Stomach (tissue), 9 donors: ENCODE results near the gene KIF6. TPM values are rescaled to one million over a fixed set of nuclear protein-coding genes. Genes with fewer than 3 reads are reported as not detected.
A peak's percentile ranks its signal among the peaks of the same experiment; 100 is the strongest.

Experiments used
- DNase-seq, 2 donors: peaks; one replicate each; pipeline versions ENCODE4 v3.0.0 to v3.0.0-alpha.2; 2013 to 2019
- H3K27ac ChIP-seq, 5 donors: fragments of 200-600 bp in 4 of 5; sonication (generic) in 4 of 5; one replicate each; pipeline ENCODE4 v1.5.1; 2013 to 2019; ENCODE audit warnings: mild to moderate bottlenecking in 1 of 5, moderate library complexity in 1 of 5
- H3K27me3 ChIP-seq, 3 donors: fragments of 200-600 bp; sonication (generic); one replicate each; pipeline ENCODE4 v1.5.1; 2017 to 2019; ENCODE audit warnings: mixed run types in 1 of 3
- H3K36me3 ChIP-seq, 4 donors: fragments of 200-600 bp; sonication (generic); 1 replicate in 3 of 4; 2 replicates in 1 of 4; pipeline ENCODE4 v1.5.1; 2016 to 2019
- H3K4me1 ChIP-seq, 4 donors: fragments of 200-600 bp; sonication (generic); one replicate each; pipeline ENCODE4 v1.5.1; 2016 to 2019
- H3K4me3 ChIP-seq, 4 donors: fragments of 200-600 bp; sonication (generic) in 3 of 4; one replicate each; pipeline ENCODE4 v1.5.1; 2016 to 2019; ENCODE audit warnings: mild to moderate bottlenecking in 1 of 4
- H3K9me3 ChIP-seq, 4 donors: fragments of 200-600 bp; sonication (generic); one replicate each; pipeline ENCODE4 v1.5.1; 2016 to 2019
- CTCF ChIP-seq, 7 experiments: fragments of 450-650 bp in 4 of 7; fragments of 200-600 bp in 3 of 7; sonication (generic) in 3 of 7; IDR thresholded peaks; one replicate each; pipeline ENCODE4 v1.5.1; 2016 to 2019; ENCODE audit warnings: antibody characterized with exemption in 7 of 7, control low read depth in 2 of 7, mild to moderate bottlenecking in 1 of 7
- EP300 ChIP-seq: sonication (generic); formaldehyde crosslinking; IDR thresholded peaks from one replicate; pipeline ENCODE4 v1.6.1; 2017; ENCODE audit warnings: antibody characterized with exemption
- POLR2A ChIP-seq, 4 donors: fragments of 450-650 bp; IDR thresholded peaks; one replicate each; pipeline ENCODE4 v1.6.1; 2016; ENCODE audit warnings: antibody characterized with exemption in 4 of 4, control low read depth in 2 of 4, mild to moderate bottlenecking in 1 of 4, moderate library complexity in 1 of 4
- POLR2AphosphoS5 ChIP-seq, 3 donors: sonication (generic); formaldehyde crosslinking; IDR thresholded peaks; one replicate each; pipeline ENCODE4 v1.6.1; 2016; ENCODE audit warnings: antibody characterized with exemption in 3 of 3
- WGBS, 5 donors: extraction: QIAGEN DNeasy Blood & Tissue Kit in 3 of 5; methylation state at CpG; one replicate each; pipeline versions ENCODE4 v1.1.5 to v1.1.7; 2013 to 2018; 5-methylcytosine and 5-hydroxymethylcytosine counted together
- intact Hi-C: fragments of 100-400 bp; cut with DNase I; formaldehyde crosslinking; loops from one replicate; pipeline ENCODE4 v1.15.1; 2023; ENCODE audit warnings: low total_unique reads
- polyA plus RNA-seq, 3 donors: library from polyadenylated mRNA; stranded (reverse); fragments of 200-250 nt; gene quantifications; one replicate each; pipeline ENCODE4 v1.2.3, GENCODE V29; 2013
- total RNA-seq, 5 donors: library from RNA; depleted of rRNA; stranded (reverse); fragments of >200 nt; gene quantifications; one replicate each; pipeline versions ENCODE4 v1.1.0 to v1.2.3, GENCODE V29; 2014 to 2016
- donor health status: healthy with polysubstance abuse.
- donor health status: Bipolar disorder and iron deficiency.
- donor health status: healthy.

The KIF6 gene
- total and polyA plus RNA-seq, 8 donors = 0.25 to 9.8 (median 0.37) TPM; not detected in 3

GRCh38 chr6:39353698-39354315 is 371.4 kb downstream of the KIF6 start:
- WGBS, 5 donors = 90 to 96% (median 92%) methylated on average over 6 to 7 of the region's 7 CpGs
- no peak overlapping the region for H3K4me3 ChIP-seq
- H3K36me3 ChIP-seq = no peaks in the 10 kb centered on the region
- intact Hi-C loops = no loop called here
- H3K4me1 ChIP-seq = peaks cover 0 to 6% (median 2%) of the 10 kb centered on the region in 4 donors
- DNase-seq = no peak
- TF ChIP-seq CTCF (IDR thresholded peaks at IDR 0.05) (no peak), POLR2AphosphoS5 (IDR thresholded peaks at IDR 0.05) (no peak), EP300 (no peak), POLR2A (IDR thresholded peaks at IDR 0.05) (no peak)
- no peaks in the 10 kb centered on the region for H3K27me3 ChIP-seq
- no peak overlapping the region for H3K27ac ChIP-seq
- no peaks in the 10 kb centered on the region for H3K9me3 ChIP-seq

GRCh38 chr6:39350723-39351505 is 374.3 kb downstream of the KIF6 start:
- Histone ChIP-seq H3K27me3 (no peaks in the 10 kb centered on the region), H3K27ac (no peak overlapping the region), H3K4me1 (no peaks in the 10 kb centered on the region), H3K9me3 (no peaks in the 10 kb centered on the region), H3K4me3 (no peak overlapping the region), H3K36me3 (no peaks in the 10 kb centered on the region)
- no peak for TF ChIP-seq EP300
- TF ChIP-seq POLR2A (IDR thresholded peaks at IDR 0.05) = no peak
- no peak for TF ChIP-seq POLR2AphosphoS5 (IDR thresholded peaks at IDR 0.05)
- TF ChIP-seq CTCF (IDR thresholded peaks at IDR 0.05) = no peak
- intact Hi-C loops = no loop called here
- WGBS, 5 donors = 86 to 91% (median 90%) methylated on average over 13 of the region's 13 CpGs
- DNase-seq = no peak

GRCh38 chr6:39348740-39349139 is 376.5 kb downstream of the KIF6 start:
- H3K27me3 ChIP-seq = no peaks in the 10 kb centered on the region
- TF ChIP-seq CTCF (IDR thresholded peaks at IDR 0.05) = no peak
- TF ChIP-seq POLR2A (IDR thresholded peaks at IDR 0.05) = no peak
- TF ChIP-seq POLR2AphosphoS5 (IDR thresholded peaks at IDR 0.05) = no peak
- TF ChIP-seq EP300 = no peak
- H3K27ac ChIP-seq = no peak overlapping the region
- no peaks in the 10 kb centered on the region for H3K9me3 ChIP-seq
- no peak for DNase-seq
- 92 to 95% (median 93%) methylated on average over 15 of the region's 15 CpGs for WGBS, 5 donors
- intact Hi-C loops = loop anchor here (10.0 kb wide), 1 partner anchor 546 kb away; no protein-coding TSS in a partner anchor
- no peaks in the 10 kb centered on the region for H3K36me3 ChIP-seq
- H3K4me1 ChIP-seq = no peaks in the 10 kb centered on the region
- H3K4me3 ChIP-seq = no peak overlapping the region

- 36 to 47% (median 38%) methylated on average over 8 to 9 of the region's 9 CpGs for WGBS, 5 donors
- Histone ChIP-seq H3K36me3 (no peaks in the 10 kb centered on the region), H3K27ac (no peak overlapping the region), H3K4me3 (no peak overlapping the region), H3K4me1 (peaks cover 0 to 6% (median 0%) of the 10 kb centered on the region in 4 donors), H3K27me3 (no peaks in the 10 kb centered on the region), H3K9me3 (no peaks in the 10 kb centered on the region)
- peak; percentile 72 to 88 for DNase-seq
- intact Hi-C loops = loop anchor here (10.0 kb wide), 1 partner anchor 547 kb away; no protein-coding TSS in a partner anchor
- no peak for TF ChIP-seq POLR2AphosphoS5 (IDR thresholded peaks at IDR 0.05)
- TF ChIP-seq EP300 = no peak
- peak in 5 of 7 experiments; percentile 52 to 90 (median 83) for TF ChIP-seq CTCF (IDR thresholded peaks at IDR 0.05)
- no peak for TF ChIP-seq POLR2A (IDR thresholded peaks at IDR 0.05)
These were observed 377.2 kb downstream of the KIF6 start for GRCh38 chr6:39347906-39348585.
